HepG2 (cell line): ENCODE results near the gene GSX1. TPM values are rescaled to one million over a fixed set of nuclear protein-coding genes. Genes with fewer than 3 reads are reported as not detected.

Experiments
- ATAC-seq: fragments of 200-7000 bp; cut with Tn5 transposase; 3 replicates; pipeline ENCODE4 v1.9.1; 2020; ENCODE audit warnings: mild to moderate bottlenecking, moderate library complexity
- BruUV-seq: library from RNA; stranded (reverse); fragments of 400-500 nt; replicated peaks from 2 replicates; lab custom pipeline; 2021; lab: Mats Ljungman, UMichigan
- CTCF ChIA-PET: fragments of 300-600 bp; formaldehyde crosslinking; extraction: SDS; loops from one replicate; lab custom pipeline; 2021; ENCODE audit warnings: low total read pairs, inconsistent platforms, low intra/inter-chr PET ratio; lab: Yijun Ruan, JAX
- POLR2A ChIA-PET: fragments of 350-600 bp; sonication (Branson Sonifier 250); formaldehyde crosslinking; loops from one replicate; lab custom pipeline; 2020; ENCODE audit warnings: antibody characterized with exemption, inconsistent platforms; lab: Yijun Ruan, JAX
- DNase-seq: peaks from one replicate; pipeline ENCODE4 v3.0.0-alpha.2; 2015; ENCODE audit warnings: low spot score
- FAIRE-seq: peaks from 3 replicates; lab custom pipeline; 2011; peaks lifted over from hg19 to GRCh38; lab: Jason Lieb, UNC
- H2AFZ ChIP-seq: one replicate; pipeline ENCODE4 v1.6.1; 2011; ENCODE audit warnings: low read length, inconsistent platforms
- H3K27ac ChIP-seq: fragments of 300-600 bp; 3 replicates; pipeline ENCODE4 v1.8.0; 2011; ENCODE audit warnings: mixed run types, mild to moderate bottlenecking, mixed read lengths, low read length, inconsistent platforms; ENCODE audit not compliant: insufficient read depth; ENCODE audit errors: extremely low read length
- H3K27me3 ChIP-seq, 2 experiments: fragments of 200-600 bp in 1 of 2; 2 replicates in 1 of 2; 3 replicates in 1 of 2; pipeline versions ENCODE4 v1.6.0 to v1.8.0; 2011; ENCODE audit warnings: low read length in 2 of 2, mild to moderate bottlenecking in 2 of 2, moderate library complexity in 2 of 2, inconsistent platforms in 1 of 2; ENCODE audit not compliant: insufficient read depth in 2 of 2, control insufficient read depth in 1 of 2
- H3K36me3 ChIP-seq, 2 experiments: fragments of 200-600 bp in 1 of 2; replicated peaks in 1 of 2; 2 replicates in 1 of 2; 3 replicates in 1 of 2; pipeline versions ENCODE4 v1.5.1 to v1.8.0; 2011; ENCODE audit warnings: low read length in 2 of 2, inconsistent platforms in 1 of 2; ENCODE audit not compliant: insufficient read depth in 2 of 2, control insufficient read depth in 1 of 2
- H3K4me1 ChIP-seq: 2 replicates; pipeline ENCODE4 v1.5.1; 2012; ENCODE audit warnings: low read length, inconsistent platforms; ENCODE audit not compliant: insufficient read depth
- H3K4me2 ChIP-seq: 2 replicates; pipeline ENCODE4 v1.6.0; 2011; ENCODE audit warnings: low read depth, low read length, inconsistent platforms
- H3K4me3 ChIP-seq, 3 experiments: fragments of 200-600 bp in 1 of 3; sonication (generic), shearing (Covaris generic) in 1 of 3; replicated peaks in 1 of 3; 2 replicates each; pipeline ENCODE4 v1.5.1; 2011 to 2016; ENCODE audit warnings: low read length in 3 of 3, inconsistent platforms in 2 of 3, low read depth in 2 of 3, mild to moderate bottlenecking in 2 of 3, control low read depth in 1 of 3, mixed read lengths in 1 of 3; ENCODE audit not compliant: insufficient read depth in 1 of 3
- H3K79me2 ChIP-seq: one replicate; pipeline ENCODE4 v1.6.1; 2011; ENCODE audit warnings: low read length, inconsistent platforms; ENCODE audit not compliant: insufficient read depth
- H3K9ac ChIP-seq: 2 replicates; pipeline ENCODE4 v1.6.0; 2011; ENCODE audit warnings: mild to moderate bottlenecking, low read depth, low read length, inconsistent platforms; ENCODE audit not compliant: insufficient read depth
- H3K9me3 ChIP-seq: 2 replicates; pipeline ENCODE4 v1.5.1; 2012; ENCODE audit warnings: mild to moderate bottlenecking, low read length
- H4K20me1 ChIP-seq: 2 replicates; pipeline ENCODE4 v1.6.0; 2011; ENCODE audit warnings: inconsistent platforms, mild to moderate bottlenecking, low read length, moderate library complexity; ENCODE audit not compliant: insufficient read depth
- ARID5B ChIP-seq: IDR thresholded peaks from 2 replicates; pipeline ENCODE4 v1.4.0; 2020; ENCODE audit warnings: mild to moderate bottlenecking, missing genetic modification reagents
- BHLHE40 ChIP-seq: IDR thresholded peaks from 2 replicates; pipeline ENCODE4 v1.6.1; 2011; ENCODE audit warnings: low read length, improper control_type of control experiment
- GABPB1 ChIP-seq: IDR thresholded peaks from 2 replicates; pipeline ENCODE4 v1.6.1; 2016; ENCODE audit warnings: mild to moderate bottlenecking, missing genetic modification reagents, moderate library complexity, missing compliant biosample characterization
- GFI1 ChIP-seq: sonication (generic); formaldehyde crosslinking; IDR thresholded peaks from 2 replicates; pipeline ENCODE4 v1.5.0; 2020; ENCODE audit warnings: missing genetic modification reagents, mild to moderate bottlenecking, borderline replicate concordance
- IKZF5 ChIP-seq: IDR thresholded peaks from 2 replicates; pipeline ENCODE4 v1.6.1; 2018; ENCODE audit warnings: missing genetic modification reagents, mild to moderate bottlenecking, missing compliant biosample characterization
- KLF6 ChIP-seq: IDR thresholded peaks from 2 replicates; pipeline ENCODE4 v1.8.0; 2016; ENCODE audit warnings: missing biosample characterization, missing genetic modification reagents
- MAZ ChIP-seq, 2 experiments: sonication (generic) in 1 of 2; formaldehyde crosslinking in 1 of 2; IDR thresholded peaks; 2 replicates each; pipeline versions ENCODE4 v1.5.0 to v1.6.1; 2012 to 2020; ENCODE audit warnings: low read depth in 2 of 2, mild to moderate bottlenecking in 2 of 2, borderline replicate concordance in 1 of 2, improper control_type of control experiment in 1 of 2, low read length in 1 of 2, missing genetic modification reagents in 1 of 2, moderate library complexity in 1 of 2
- MEIS1 ChIP-seq: sonication (generic); formaldehyde crosslinking; IDR thresholded peaks from 2 replicates; pipeline ENCODE4 v1.9.0; 2021; ENCODE audit warnings: mild to moderate bottlenecking, missing genetic modification reagents, moderate library complexity, borderline replicate concordance
- ZNF280B ChIP-seq: sonication (generic); formaldehyde crosslinking; IDR thresholded peaks from 2 replicates; pipeline ENCODE4 v1.5.0; 2020; ENCODE audit warnings: missing genetic modification reagents, mild to moderate bottlenecking, borderline replicate concordance
- ZNF333 ChIP-seq: sonication (generic); formaldehyde crosslinking; IDR thresholded peaks from 2 replicates; pipeline ENCODE4 v1.4.0; 2020; ENCODE audit warnings: mild to moderate bottlenecking, missing genetic modification reagents, borderline replicate concordance
- ZNF614 ChIP-seq: IDR thresholded peaks from 2 replicates; pipeline ENCODE4 v1.6.1; 2018; ENCODE audit warnings: missing biosample characterization, missing genetic modification reagents, inconsistent platforms, borderline replicate concordance
- ZNF790 ChIP-seq: sonication (generic); formaldehyde crosslinking; IDR thresholded peaks from 2 replicates; pipeline ENCODE4 v1.8.0; 2022; ENCODE audit warnings: missing genetic modification reagents, mild to moderate bottlenecking, borderline replicate concordance
- WGBS: methylation state at CpG from one replicate; pipeline ENCODE4 v1.1.6; 2017; ENCODE audit warnings: low lambda C conversion rate; 5-methylcytosine and 5-hydroxymethylcytosine counted together
- in situ Hi-C: cut with HindIII; loops from 2 replicates; pipeline ENCODE4 v1.10.0; 2017; ENCODE audit warnings: low pct_unique_long_range_greater_than_20kb; ENCODE audit not compliant: extremely low pct_ligation_motif_present
- intact Hi-C: fragments of 100-400 bp; cut with micrococcal nuclease; formaldehyde crosslinking; loops from one replicate; pipeline ENCODE4 v1.10.0; 2022; ENCODE audit not compliant: unreplicated experiment
- polyA plus RNA-seq, 8 experiments: library from polyadenylated mRNA; depleted of rRNA in 3 of 8; stranded (reverse) in 7 of 8; unstranded in 1 of 8; fragments of >200 nt; fragmentation: Illumina TruSeq in 4 of 8; extraction: Trizol in 4 of 8; gene quantifications; 2 replicates each; pipeline versions ENCODE4 v1.2.1 to v1.2.3, GENCODE V29; 2011 to 2016; ENCODE audit warnings: low read depth in 4 of 8, missing spikeins in 1 of 8, mixed read lengths in 1 of 8; ENCODE audit not compliant: insufficient read depth in 1 of 8
- total RNA-seq, 5 experiments: library from RNA; depleted of rRNA; stranded (reverse); fragments of >200 nt; fragmentation: Illumina TruSeq; extraction: Trizol; gene quantifications; 2 replicates each; pipeline ENCODE4 v1.2.3, GENCODE V29; 2016; ENCODE audit warnings: low read depth in 1 of 5
- TF ChIP-seq, protein P1 (sequence below): sonication (generic); formaldehyde crosslinking; IDR thresholded peaks from 2 replicates; pipeline ENCODE4 v1.5.1; 2020; ENCODE audit warnings: mild to moderate bottlenecking, moderate library complexity, missing genetic modification reagents

Gene GSX1
- total and polyA plus RNA-seq, 2 of the 13 experiments (the other 11 are each of a cell fraction or from before 2014, with no cell fraction given): not detected

GRCh38 chr13:27830010-27830409 is 37.7 kb downstream of the GSX1 start:
- H4K20me1 ChIP-seq: no peaks in the 10 kb centered on the region
- FAIRE-seq (no peak), DNase-seq (no peak), ATAC-seq (peak; percentile 93)
- H3K9me3 ChIP-seq: no peaks in the 10 kb centered on the region
- ChIA-PET POLR2A (interaction anchor here (1.0 to 1.2 kb wide), 2 partner anchors 154 to 457 kb away, joined by 3 to 5 read pairs; no protein-coding TSS in a partner anchor), CTCF (interaction anchor here (1.1 to 2.6 kb wide), 2 partner anchors 123 to 154 kb away, joined by 4 to 33 read pairs; no protein-coding TSS in a partner anchor)
- no peak overlapping the region for H2AFZ ChIP-seq
- H3K4me2 ChIP-seq: peak overlapping the region; percentile 71; the same call in 1 of the 2 replicates
- peak overlapping the region in 1 of 3 experiments; percentile 48; a peak in 2 of 6 replicates for H3K4me3 ChIP-seq
- peaks cover 0 to 10% of the 10 kb centered on the region in 2 experiments; a peak in 2 of 5 replicates for H3K27me3 ChIP-seq
- intact Hi-C loops (loop anchor here (1.0 to 5.0 kb wide), 2 partner anchors 154 to 167 kb away; no protein-coding TSS in a partner anchor), in situ Hi-C loops (loop anchor here (5.0 kb wide), 1 partner anchor 152 kb away; no protein-coding TSS in a partner anchor)
- no peaks in the 10 kb centered on the region for H3K36me3 ChIP-seq
- BruUV-seq: no TSS peak
- peak overlapping the region; percentile 42; the same call in 1 of the 2 replicates for H3K9ac ChIP-seq
- H3K27ac ChIP-seq: no peak overlapping the region
- H3K4me1 ChIP-seq: peaks cover 15% of the 10 kb centered on the region; the same call in 1 of the 2 replicates
- no peaks in the 10 kb centered on the region for H3K79me2 ChIP-seq
- WGBS: 37% methylated on average over 2 of the region's 25 CpGs
- TF ChIP-seq MAZ (IDR thresholded peaks at IDR 0.05; ENCODE audit: borderline replicate concordance, low read depth, low read length): peak; percentile 59; the same call in 1 of the 2 replicates
- no peak for TF ChIP-seq MAZ (CRISPR knock-in tag; IDR thresholded peaks at IDR 0.05; ENCODE audit: low read depth)
- TF ChIP-seq BHLHE40: 0 out of 2 replicates have a peak, but pooled peaks have one; percentile 21
- TF ChIP-seq ZNF614 (CRISPR knock-in tag): no peak
- TF ChIP-seq ZNF280B (CRISPR knock-in tag): 0 out of 2 replicates have a peak, but pooled peaks have one; percentile 33
- TF ChIP-seq, protein P1, sequence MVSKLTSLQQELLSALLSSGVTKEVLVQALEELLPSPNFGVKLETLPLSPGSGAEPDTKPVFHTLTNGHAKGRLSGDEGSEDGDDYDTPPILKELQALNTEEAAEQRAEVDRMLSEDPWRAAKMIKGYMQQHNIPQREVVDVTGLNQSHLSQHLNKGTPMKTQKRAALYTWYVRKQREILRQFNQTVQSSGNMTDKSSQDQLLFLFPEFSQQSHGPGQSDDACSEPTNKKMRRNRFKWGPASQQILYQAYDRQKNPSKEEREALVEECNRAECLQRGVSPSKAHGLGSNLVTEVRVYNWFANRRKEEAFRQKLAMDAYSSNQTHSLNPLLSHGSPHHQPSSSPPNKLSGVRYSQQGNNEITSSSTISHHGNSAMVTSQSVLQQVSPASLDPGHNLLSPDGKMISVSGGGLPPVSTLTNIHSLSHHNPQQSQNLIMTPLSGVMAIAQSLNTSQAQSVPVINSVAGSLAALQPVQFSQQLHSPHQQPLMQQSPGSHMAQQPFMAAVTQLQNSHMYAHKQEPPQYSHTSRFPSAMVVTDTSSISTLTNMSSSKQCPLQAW (CRISPR knock-in tag): 0 out of 2 replicates have a peak, but pooled peaks have one; percentile 41
- TF ChIP-seq ZNF790: no peak
- TF ChIP-seq IKZF5 (CRISPR knock-in tag): peak; percentile 29; the same call in 1 of the 2 replicates
- TF ChIP-seq MEIS1 (CRISPR knock-in tag): no peak
- peak; percentile 64; the same call in 1 of the 2 replicates for TF ChIP-seq GABPB1 (CRISPR knock-in tag)
- TF ChIP-seq ARID5B (CRISPR knock-in tag): 0 out of 2 replicates have a peak, but pooled peaks have one; percentile 37
- 0 out of 2 replicates have a peak, but pooled peaks have one; percentile 26 for TF ChIP-seq KLF6 (CRISPR knock-in tag)
- 0 out of 2 replicates have a peak, but pooled peaks have one; percentile 33 for TF ChIP-seq GFI1 (CRISPR knock-in tag)
- TF ChIP-seq ZNF333: no peak
